Measurements from ENCODE around the gene NFATC1.

Gene NFATC1

DNA sequence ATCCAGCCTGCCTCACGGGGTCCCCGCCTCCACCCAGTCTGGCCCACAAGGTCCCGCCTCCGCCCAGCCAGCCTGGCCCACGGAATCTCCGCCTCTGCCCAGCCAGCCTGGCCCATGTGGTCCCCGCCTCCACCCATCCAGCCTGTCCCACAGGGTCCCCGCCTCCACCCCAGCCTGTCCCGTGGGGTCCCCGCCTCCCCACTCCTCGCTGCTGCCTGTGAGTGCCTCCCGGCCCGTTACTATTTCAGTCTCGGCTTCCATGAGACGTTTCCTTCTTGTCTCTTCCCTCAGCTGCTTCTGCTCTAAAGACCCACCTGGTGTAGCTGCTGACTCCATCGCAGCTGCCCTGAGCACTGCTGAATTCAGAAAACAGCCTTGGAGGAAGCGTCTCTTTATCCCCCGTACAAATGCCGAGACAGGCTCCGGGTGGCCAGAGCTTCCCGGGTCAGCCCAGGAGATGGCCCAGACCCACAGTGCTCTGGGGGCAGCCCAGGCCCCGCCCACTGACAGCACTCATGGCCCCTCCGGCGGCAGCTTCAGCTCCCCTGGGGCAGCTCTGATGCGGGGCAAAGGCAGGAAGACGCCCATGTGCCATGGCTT, 69.8 kb downstream of the NFATC1 start:
- Histone ChIP-seq H3K4me2 (peak overlapping the region; percentile 83 to 97 (median 94)), H3K4me3 (peak overlapping the region in 8 of 10 experiments; percentile 50 to 67 (median 56); a peak in 16 of 20 replicates), H3K4me1 (peaks cover 33 to 88% (median 78%) of the 10 kb centered on the region in 10 experiments), H3K27ac (peak overlapping the region in 9 of 11 experiments; percentile 46 to 83 (median 74); a peak in 18 of 22 replicates), H3K9ac (peak overlapping the region in 10 of 11 experiments; percentile 11 to 79 (median 74); a peak in 18 of 22 replicates), H4K20me1 (peaks cover 0 to 47% (median 0%) of the 10 kb centered on the region in 11 experiments; a peak in 9 of 22 replicates), H3K36me3 (peaks cover 6 to 61% (median 35%) of the 10 kb centered on the region in 11 experiments; a peak in 19 of 22 replicates), H3K9me3 (replicated peaks in 1 of 11) (no peaks in the 10 kb centered on the region), H3K27me3 (no peaks in the 10 kb centered on the region)
- TF ChIP-seq Cebpa-rat (IDR thresholded peaks at IDR 0.05) = no peak

DNA sequence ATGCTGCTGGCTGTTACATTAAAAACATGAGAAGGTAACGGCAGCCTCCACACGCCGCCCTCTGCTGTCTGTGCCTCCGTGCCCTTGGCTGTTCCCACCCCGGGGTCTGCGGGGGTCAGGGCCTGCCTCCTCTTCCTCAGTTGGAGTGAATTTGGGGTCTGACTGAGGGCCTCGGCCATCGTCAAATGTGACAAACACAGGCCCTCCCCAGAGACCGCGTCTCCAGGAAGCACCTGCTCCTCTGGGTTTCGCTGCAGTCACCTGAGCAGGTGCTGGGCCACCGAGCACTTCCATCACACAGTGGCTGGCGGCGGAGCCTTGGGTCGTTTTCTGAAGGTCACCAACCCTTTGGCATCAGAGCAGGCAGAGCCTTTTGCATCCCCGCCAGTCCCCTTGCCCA, 70.9 kb downstream of the NFATC1 start:
- Histone ChIP-seq H3K27me3 (no peaks in the 10 kb centered on the region), H3K9ac (peak overlapping the region in 5 of 11 experiments; percentile 52 to 79 (median 75); a peak in 8 of 22 replicates), H3K4me1 (peaks cover 22 to 79% (median 70%) of the 10 kb centered on the region in 10 experiments), H3K9me3 (replicated peaks in 1 of 11) (no peaks in the 10 kb centered on the region), H3K4me3 (0 out of 20 replicates have a peak overlapping the region, but pooled peaks of 1 of the 10 experiments have one; percentile 56), H3K36me3 (peaks cover 6 to 62% (median 35%) of the 10 kb centered on the region in 11 experiments; a peak in 19 of 22 replicates), H3K4me2 (peak overlapping the region; percentile 83 to 97 (median 94); a peak in 20 of 22 replicates), H4K20me1 (peaks cover 0 to 36% (median 0%) of the 10 kb centered on the region in 11 experiments; a peak in 4 of 22 replicates), H3K27ac (peak overlapping the region in 7 of 11 experiments; percentile 70 to 83 (median 76); a peak in 14 of 22 replicates)
- no peak for TF ChIP-seq Cebpa-rat (IDR thresholded peaks at IDR 0.05)

DNA sequence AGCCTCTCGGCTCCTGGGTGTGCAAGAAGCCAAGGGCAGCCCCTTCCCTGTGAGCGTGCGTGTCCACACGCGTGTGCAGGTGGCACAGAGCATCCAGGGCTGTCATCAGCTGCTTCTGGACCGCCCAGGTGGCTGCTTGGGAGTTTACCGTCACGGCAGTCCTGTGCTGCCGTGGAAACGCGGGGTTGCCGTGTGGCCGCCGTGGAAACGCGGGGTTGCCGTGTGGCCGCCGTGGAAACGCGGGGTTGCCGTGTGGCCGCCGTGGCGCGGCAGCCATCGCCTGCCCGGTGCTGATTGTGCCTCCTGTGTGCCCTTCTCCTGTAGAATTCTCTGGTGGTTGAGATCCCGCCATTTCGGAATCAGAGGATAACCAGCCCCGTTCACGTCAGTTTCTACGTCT, 71.4 kb downstream of the NFATC1 start:
- Histone ChIP-seq H3K4me3 (no peak overlapping the region), H3K36me3 (peaks cover 6 to 57% (median 31%) of the 10 kb centered on the region in 11 experiments; a peak in 19 of 22 replicates), H3K27me3 (no peaks in the 10 kb centered on the region), H4K20me1 (peaks cover 0 to 31% (median 0%) of the 10 kb centered on the region in 11 experiments; a peak in 4 of 22 replicates), H3K9ac (peak overlapping the region in 2 of 11 experiments; percentile 52 to 78; a peak in 1 of 22 replicates), H3K4me2 (peak overlapping the region in 10 of 11 experiments; percentile 83 to 97 (median 94); a peak in 18 of 22 replicates), H3K4me1 (peaks cover 21 to 79% (median 70%) of the 10 kb centered on the region in 10 experiments), H3K27ac (peak overlapping the region in 4 of 11 experiments; percentile 70 to 83 (median 78); a peak in 4 of 22 replicates), H3K9me3 (replicated peaks in 1 of 11) (no peaks in the 10 kb centered on the region)
- TF ChIP-seq Cebpa-rat (IDR thresholded peaks at IDR 0.05) = no peak

DNA sequence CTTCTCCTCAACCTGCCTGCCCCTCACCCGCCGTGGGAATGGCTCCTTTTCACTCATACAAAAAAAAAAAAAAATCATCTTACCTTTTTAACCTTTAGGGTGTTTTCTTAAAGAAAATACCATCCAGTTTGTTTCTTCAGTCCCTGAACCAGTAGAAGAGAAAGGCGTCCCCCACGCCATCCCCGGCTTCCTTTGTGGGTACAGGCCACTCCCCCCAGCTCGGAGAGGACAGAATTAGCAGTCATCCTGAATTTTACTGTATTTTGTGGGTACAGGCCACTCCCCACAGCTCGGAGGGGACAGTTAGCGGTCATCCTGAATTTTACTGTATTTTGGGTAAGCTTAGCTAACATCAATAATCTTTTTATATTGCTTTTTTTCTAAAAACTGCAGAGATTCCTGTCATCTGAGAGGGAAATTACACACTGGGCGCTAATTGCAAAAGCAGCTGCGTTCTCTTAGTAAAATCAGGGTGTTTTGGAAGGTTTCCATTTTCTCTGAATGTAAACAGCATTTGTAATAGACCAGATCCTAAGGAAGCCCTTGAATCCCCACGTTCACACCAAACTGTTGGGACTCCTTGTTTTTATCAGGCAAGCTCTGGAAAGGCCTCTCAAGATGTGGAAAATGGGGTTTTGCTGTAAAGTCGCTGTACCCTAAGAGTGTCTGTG, 72.5 kb downstream of the NFATC1 start:
- H3K36me3 ChIP-seq = peaks cover 6 to 46% (median 31%) of the 10 kb centered on the region in 11 experiments; a peak in 18 of 22 replicates
- peak overlapping the region in 6 of 11 experiments; percentile 6 to 41 (median 20); a peak in 3 of 22 replicates for H3K9ac ChIP-seq
- peaks cover 21 to 73% (median 62%) of the 10 kb centered on the region in 10 experiments for H3K4me1 ChIP-seq
- TF ChIP-seq Cebpa-rat (IDR thresholded peaks at IDR 0.05) = no peak
- no peak overlapping the region for H3K4me3 ChIP-seq
- peak overlapping the region in 3 of 11 experiments; percentile 1 to 29 (median 27); a peak in 1 of 22 replicates for H3K27ac ChIP-seq
- no peaks in the 10 kb centered on the region for H3K9me3 ChIP-seq (replicated peaks in 1 of 11)
- no peaks in the 10 kb centered on the region for H3K27me3 ChIP-seq
- peaks cover 0 to 31% (median 0%) of the 10 kb centered on the region in 11 experiments; a peak in 4 of 22 replicates for H4K20me1 ChIP-seq
- peak overlapping the region in 10 of 11 experiments; percentile 21 to 97 (median 94); a peak in 20 of 22 replicates for H3K4me2 ChIP-seq

DNA sequence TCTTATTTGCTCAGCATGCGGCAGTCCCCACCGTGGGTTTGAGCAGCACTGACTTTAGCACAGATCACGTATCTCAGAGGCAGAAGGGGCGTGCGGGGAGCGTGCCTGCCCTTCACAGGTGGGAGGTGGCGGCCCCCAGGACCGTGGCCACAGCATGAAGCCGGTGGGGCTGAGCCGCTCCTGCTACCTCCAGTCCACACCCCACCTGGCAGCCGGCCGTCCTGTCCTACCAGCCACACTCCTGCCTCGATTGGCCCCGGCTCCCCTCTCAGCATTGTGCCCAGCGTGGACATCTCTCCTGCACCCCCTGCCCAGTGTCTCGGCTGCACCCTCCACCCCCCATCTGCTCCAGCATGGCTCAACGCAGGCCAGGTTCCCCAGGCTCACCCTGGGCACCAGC, 73.6 kb downstream of the NFATC1 start:
- Histone ChIP-seq H3K4me3 (no peak overlapping the region), H3K4me2 (peak overlapping the region in 2 of 11 experiments; percentile 89 to 97; a peak in 2 of 22 replicates), H4K20me1 (peaks cover 0 to 26% (median 0%) of the 10 kb centered on the region in 11 experiments; a peak in 4 of 22 replicates), H3K9me3 (replicated peaks in 1 of 11) (no peaks in the 10 kb centered on the region), H3K36me3 (peaks cover 6 to 41% (median 25%) of the 10 kb centered on the region in 11 experiments; a peak in 18 of 22 replicates), H3K27me3 (no peaks in the 10 kb centered on the region), H3K27ac (no peak overlapping the region), H3K4me1 (peaks cover 21 to 63% (median 55%) of the 10 kb centered on the region in 10 experiments), H3K9ac (0 out of 22 replicates have a peak overlapping the region, but pooled peaks of 1 of the 11 experiments have one; percentile 37)
- no peak for TF ChIP-seq Cebpa-rat (IDR thresholded peaks at IDR 0.05)

DNA sequence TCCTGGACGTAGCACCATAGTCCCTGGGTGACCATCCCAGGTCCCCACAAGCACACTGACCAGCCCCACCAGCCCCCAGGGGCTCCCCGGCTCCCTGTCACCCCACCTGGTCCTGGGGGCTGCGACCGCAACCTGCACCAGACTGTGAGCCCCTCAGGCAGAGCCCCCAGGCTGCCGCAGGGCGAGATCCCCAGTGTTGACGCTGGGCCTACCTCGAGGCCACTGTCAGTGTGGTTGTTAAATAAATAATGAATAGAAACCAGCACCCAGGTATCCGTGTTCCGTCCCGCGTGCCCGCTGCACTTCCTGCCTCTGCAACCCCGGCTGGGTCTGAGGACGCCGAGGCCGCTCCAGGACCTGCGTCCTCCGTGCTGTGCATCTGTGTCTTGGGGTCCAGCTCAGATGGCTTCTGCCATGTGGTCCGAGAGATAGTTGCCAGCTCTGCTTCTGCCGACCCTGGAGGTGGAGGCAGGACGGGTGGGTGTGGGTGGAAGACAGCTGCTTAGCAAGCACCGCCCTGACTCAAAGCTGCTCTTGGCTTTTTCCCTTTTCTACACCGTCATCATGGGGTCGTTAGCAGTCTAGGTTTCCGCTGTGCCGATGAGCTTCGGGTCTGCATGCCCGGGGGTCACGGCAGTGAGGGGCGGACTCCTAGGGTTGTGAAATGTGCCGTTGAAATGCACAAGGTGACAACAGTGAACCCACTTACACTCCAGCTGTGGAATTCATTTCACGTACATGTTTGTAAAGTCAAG, 74.2 kb downstream of the NFATC1 start:
- no peaks in the 10 kb centered on the region for H3K27me3 ChIP-seq
- no peaks in the 10 kb centered on the region for H3K9me3 ChIP-seq (replicated peaks in 1 of 11)
- H4K20me1 ChIP-seq = peaks cover 0 to 26% (median 0%) of the 10 kb centered on the region in 11 experiments; a peak in 4 of 22 replicates
- H3K27ac ChIP-seq = no peak overlapping the region
- no peak overlapping the region for H3K4me2 ChIP-seq
- no peak overlapping the region for H3K4me3 ChIP-seq
- TF ChIP-seq Cebpa-rat (IDR thresholded peaks at IDR 0.05) = no peak
- no peak overlapping the region for H3K9ac ChIP-seq
- H3K36me3 ChIP-seq = peaks cover 6 to 41% (median 24%) of the 10 kb centered on the region in 11 experiments; a peak in 18 of 22 replicates
- peaks cover 19 to 57% (median 50%) of the 10 kb centered on the region in 10 experiments for H3K4me1 ChIP-seq

DNA sequence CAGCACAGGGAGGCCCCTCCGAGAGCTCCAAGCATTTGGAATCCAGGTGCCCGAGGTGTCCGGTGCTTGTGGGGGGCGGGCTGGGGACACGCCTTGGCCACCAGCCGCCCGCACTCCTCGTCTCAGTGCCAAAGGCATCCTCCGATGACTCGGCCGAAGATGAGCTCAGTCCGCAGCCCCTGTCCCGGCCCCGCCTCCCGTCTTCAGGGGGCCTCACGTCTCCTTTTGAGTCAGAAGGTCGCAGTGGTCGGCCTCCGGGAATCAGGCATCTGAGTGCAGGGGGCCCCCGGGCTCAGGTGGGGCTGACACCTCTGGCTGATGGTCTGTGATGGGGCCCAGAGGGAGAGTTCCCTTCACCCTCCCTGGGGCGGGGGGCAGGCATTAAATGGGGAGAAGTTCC, 74.8 kb downstream of the NFATC1 start:
- Histone ChIP-seq H4K20me1 (peaks cover 0 to 21% (median 0%) of the 10 kb centered on the region in 11 experiments; a peak in 4 of 22 replicates), H3K36me3 (peaks cover 6 to 41% (median 24%) of the 10 kb centered on the region in 11 experiments; a peak in 18 of 22 replicates), H3K27ac (no peak overlapping the region), H3K27me3 (no peaks in the 10 kb centered on the region), H3K4me2 (no peak overlapping the region), H3K9me3 (replicated peaks in 1 of 11) (no peaks in the 10 kb centered on the region), H3K4me3 (no peak overlapping the region), H3K9ac (no peak overlapping the region), H3K4me1 (peaks cover 13 to 51% (median 44%) of the 10 kb centered on the region in 10 experiments)
- TF ChIP-seq Cebpa-rat (IDR thresholded peaks at IDR 0.05) = no peak

DNA sequence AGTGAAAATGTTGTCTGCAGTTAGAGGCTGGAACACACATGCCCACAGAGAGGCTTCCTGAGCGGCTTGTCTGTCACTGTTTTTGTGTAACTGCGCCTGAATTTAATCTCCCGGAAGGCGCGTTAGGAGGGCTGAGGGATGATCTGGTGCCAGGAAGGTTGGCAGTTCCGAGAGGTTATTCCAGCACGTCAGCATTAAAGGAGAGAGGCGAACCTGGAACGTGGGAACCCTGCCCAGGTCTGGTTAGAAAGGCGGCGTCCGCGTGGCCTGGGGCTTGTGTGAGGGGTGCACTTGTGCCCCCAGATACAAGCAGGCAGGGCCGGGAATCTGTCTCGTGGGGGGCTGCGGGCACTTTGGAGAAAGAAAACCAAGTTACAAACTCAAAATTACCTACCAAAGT, 75.3 kb downstream of the NFATC1 start:
- Histone ChIP-seq H3K27me3 (no peaks in the 10 kb centered on the region), H3K4me3 (no peak overlapping the region), H3K4me1 (peaks cover 8 to 50% (median 41%) of the 10 kb centered on the region in 10 experiments)

More for the DNA sequence above, 75.3 kb downstream of the NFATC1 start:
- H3K9ac ChIP-seq = no peak overlapping the region
- H3K27ac ChIP-seq = no peak overlapping the region
- TF ChIP-seq Cebpa-rat (IDR thresholded peaks at IDR 0.05) = no peak
- H3K9me3 ChIP-seq (replicated peaks in 1 of 11) = no peaks in the 10 kb centered on the region
- peaks cover 0 to 18% (median 0%) of the 10 kb centered on the region in 11 experiments; a peak in 4 of 22 replicates for H4K20me1 ChIP-seq
- H3K4me2 ChIP-seq = no peak overlapping the region
- H3K36me3 ChIP-seq = peaks cover 6 to 41% (median 24%) of the 10 kb centered on the region in 11 experiments; a peak in 18 of 22 replicates

Measured in BLaER1 treated with 17β-estradiol and CSF1 and Interleukin-3, amounts not matched to agents 10 nM and 100 nM (cell line).